Measurements from ENCODE around the gene GTF3C1.

The GTF3C1 gene

DNA sequence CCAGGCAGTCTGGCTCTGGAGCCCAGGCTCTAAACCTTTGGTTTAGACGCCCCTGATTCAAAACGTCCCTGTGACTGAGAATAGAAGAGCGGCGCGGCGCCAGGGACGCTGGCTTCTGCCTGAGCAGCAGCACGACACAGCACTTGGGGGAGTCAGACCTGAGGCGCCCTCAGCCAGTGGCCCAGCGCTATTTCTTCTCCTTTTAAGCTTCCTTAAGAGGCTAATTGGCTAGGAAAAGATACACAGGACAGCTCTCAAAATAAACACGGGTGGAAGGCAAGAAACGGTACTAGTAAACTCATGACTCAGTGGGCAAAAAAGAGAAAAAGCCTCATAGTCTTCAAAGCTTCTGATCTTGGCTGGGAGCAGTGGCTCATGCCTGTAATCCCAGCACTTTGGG is 34.9 kb downstream of the GTF3C1 start:
- DNase-seq: no peak

DNA sequence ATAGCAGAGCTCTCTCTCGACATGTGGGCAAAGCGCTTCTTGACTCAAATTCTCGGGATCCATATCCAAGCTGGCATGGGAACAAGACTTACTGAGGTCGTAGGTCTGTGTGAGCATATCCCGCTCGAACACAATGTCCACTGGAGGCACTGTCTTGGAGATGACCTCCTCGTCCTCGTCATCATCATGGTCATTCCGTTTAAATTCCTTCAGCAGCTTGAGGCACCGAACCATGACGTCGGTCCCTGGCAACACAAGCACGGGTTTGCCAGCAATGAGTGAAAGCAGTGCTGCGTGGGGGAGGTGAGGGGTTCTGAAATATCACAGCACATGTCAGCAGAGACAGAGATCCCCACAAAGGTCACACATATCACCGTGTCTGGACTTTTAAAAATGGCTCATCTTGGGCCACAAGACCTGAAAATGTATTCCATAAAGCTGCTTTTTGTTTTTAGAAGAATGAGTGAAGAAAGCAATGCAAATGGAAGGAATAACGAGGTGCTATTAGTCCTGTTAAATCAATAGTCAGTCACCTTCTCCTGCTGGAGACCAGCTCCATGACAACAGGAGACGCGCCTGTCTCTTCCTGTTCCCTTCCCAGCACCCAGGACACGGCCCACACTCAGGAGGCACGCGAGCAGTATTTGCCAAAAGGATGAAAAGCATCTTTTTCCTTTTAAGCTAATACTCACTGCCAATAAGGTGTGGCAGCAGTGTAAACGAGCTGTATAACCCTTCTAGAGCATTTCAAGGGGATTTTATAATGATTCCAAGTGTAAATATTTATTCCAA is 37.9 kb downstream of the GTF3C1 start:
- no peak for DNase-seq

GRCh38 chr16:27508476-27508875 is 41.2 kb downstream of the GTF3C1 start:
- no peak for DNase-seq

- no peak for DNase-seq
These were observed 42.9 kb downstream of the GTF3C1 start for GRCh38 chr16:27506771-27507170.

GRCh38 chr16:27505297-27506236 is 44.1 kb downstream of the GTF3C1 start:
- no peak for DNase-seq

GRCh38 chr16:27503662-27504061 is 46.1 kb downstream of the GTF3C1 start:
- DNase-seq: no peak

DNA sequence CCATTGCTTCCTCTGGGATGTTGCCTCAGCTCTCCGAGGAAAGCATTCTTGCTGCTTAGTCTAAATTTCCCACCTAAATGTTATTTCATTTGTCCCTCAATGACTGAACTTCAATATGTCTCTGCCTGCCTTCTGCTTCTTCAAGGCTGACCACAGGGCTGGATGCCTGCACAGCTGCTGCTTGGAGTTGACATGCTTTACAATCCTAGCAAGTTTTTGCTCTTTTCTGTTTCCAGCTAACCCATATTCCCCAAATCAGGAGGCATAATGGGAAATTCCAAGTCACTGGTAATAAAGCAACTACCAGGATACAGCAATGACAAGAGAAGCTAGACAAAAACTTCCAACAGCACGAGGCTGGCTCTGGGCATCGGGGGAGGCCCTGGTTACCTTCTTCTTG is 48.9 kb downstream of the GTF3C1 start:
- no peak for DNase-seq

- DNase-seq: no peak
These were observed 50.1 kb downstream of the GTF3C1 start for GRCh38 chr16:27499659-27500055.

DNA sequence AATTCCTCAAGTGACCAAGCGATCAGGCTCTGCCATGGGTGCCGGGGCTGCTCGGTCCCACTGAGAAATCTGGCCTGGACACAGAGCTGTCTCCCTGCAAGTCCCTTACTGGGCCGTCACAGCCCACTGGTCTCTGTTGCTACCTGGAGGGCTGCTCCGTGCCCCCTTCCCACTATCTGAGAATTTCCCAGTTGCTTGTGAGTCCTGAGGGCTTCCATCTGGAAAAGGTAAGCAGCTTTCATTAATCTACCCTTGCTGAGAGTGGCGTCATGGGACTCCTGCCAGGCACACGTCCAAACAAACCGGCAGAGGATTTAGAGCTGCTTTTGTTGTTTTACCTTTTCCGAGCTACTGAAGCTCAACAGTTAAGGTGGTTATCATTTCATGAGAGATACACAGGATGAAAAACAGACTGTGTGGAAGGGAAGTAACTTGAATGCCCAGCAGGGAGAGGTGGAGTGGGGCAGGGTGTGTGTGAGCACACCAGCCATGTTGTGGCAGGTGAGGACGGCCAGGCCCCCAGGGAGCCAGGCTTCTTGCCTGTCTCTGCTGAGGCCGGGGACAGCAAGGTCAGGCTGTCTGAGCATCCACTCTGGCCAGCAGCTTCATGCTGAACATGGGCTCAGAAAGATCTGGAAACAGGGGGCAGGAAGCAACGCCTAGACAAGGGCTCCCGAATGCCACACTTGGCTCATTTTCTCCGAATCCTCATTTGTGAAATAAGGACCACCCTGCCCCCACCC is 50.6 kb downstream of the GTF3C1 start:
- no peak for DNase-seq

DNA sequence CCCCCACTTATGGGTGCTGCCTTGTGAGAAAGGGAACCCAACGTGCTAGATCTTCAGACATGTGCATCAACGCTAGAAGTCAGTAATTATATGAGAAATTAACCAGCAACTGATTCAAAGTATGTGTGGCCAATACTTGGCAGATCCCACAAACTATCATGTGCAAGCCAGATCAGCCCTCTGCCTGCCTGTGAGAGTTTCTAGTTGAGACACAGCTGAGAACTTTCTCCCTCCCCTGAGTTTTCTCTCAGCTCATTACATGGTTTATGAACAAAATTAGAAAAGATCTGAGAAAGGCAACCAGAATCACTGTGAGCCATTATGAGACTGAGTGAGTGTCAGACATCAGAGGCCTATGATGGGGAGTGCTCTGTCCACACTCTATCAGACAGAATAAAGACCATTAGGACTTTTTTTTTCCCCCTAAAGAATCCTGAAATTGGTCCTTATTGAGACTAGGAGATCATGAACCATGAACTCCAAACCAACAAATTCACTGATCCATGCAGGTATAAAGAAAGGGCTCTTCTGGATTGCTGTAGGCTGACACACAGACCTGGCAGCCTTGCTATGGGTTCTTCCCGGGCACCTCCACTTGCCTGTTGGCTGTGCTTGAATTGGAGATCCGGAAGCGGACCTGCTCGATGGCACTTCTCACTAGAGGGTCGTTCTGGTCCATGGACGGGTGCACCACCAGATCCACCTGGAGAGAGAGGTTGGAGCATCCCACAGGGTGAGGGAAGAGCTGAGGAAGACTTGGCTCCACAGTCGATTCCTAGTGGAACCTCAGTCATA is 51.5 kb downstream of the GTF3C1 start:
- DNase-seq: no peak

DNA sequence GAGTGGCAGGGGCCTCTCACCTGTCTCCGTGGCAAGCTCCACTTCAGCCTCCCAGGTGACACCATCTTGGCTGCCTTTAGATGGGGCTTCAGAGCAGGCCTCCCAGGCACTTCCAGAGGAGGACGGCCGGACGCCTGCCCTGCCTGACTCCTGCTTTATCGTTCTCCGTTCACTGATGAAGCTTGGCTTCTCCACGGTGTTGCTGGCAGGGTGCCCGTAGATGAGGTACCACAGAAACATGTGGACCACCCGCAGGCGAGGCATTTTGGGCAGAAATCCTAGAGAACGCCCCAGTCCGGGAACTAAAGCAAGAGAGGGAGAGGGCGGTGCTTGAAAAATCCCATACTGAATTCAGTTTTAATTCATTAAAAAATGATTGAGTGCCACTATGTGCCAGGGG is 54.5 kb downstream of the GTF3C1 start:
- DNase-seq: no peak

GRCh38 chr16:27492588-27492979 is 57.1 kb downstream of the GTF3C1 start:
- no peak for DNase-seq

DNA sequence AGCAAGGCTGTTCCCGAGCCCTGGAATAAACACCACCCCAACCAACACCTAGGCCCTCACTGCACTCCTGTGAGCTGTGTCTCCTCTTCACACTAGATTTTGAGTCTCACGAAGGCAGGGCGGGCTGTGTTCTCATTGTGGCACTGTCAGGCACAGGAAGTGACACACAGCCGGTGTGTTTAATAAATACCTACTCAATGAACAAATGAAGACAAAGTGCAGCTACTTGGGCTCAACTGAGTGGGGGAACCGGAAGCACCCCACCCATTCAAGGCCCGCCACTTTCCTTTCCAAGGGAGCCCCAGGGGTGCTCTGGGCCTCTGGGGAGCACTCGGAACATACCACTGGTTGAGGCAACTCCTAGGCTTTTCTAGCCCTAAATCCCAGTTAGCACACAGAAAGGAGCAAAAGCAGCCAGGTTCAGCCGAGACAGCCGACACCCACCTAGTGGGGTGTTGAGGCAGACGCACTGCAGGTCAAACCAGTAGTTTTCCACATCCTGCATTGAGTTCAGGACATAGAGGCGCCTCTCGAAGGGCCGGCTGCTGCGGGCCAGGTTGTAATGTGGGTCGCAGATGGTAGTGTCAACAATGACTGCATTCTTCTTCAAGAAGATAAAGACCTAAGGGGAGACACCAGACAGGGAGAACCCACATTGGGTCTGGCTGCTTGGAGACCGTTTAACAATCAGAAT is 57.7 kb downstream of the GTF3C1 start:
- no peak for DNase-seq

DNA sequence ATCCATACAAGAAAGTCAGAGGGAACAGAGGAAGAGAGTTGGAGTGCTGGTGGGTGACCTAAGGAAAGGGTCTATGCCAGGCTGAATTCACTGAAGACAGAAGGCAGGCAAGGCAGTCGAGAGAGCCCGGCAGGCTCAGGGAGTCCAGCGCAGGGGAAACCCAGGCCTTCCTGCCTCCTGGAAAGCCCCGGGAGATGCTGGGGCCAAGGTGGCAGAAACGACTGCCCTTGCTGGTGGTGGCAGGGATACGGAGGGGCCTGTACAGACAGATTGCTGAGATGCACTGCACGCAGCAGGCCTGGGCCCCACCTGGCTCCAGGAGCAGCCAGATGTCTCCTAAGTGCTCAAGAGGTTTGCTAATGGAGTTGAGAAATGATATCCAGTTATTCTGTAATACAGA is 59.8 kb downstream of the GTF3C1 start:
- no peak for DNase-seq

DNA sequence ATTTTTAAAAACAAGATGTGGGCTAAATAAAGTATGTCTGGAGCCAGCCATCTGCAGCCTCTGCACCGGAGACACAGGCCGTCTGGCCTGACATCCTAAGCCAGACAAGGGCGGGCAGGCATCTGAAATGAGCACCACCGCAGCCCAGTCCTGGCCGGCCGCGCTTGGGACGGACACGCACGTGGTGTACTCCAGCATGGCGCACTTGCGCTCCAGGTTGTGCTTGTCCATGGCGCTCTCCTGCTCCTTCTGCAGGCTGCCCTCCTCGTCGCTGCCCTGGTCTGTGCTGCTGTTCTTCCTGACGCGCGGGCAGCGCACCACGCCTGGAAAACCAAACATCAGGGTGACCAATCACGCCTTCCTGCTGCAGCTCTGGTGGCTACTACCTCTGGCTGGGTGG is 60.3 kb downstream of the GTF3C1 start:
- no peak for DNase-seq

DNA sequence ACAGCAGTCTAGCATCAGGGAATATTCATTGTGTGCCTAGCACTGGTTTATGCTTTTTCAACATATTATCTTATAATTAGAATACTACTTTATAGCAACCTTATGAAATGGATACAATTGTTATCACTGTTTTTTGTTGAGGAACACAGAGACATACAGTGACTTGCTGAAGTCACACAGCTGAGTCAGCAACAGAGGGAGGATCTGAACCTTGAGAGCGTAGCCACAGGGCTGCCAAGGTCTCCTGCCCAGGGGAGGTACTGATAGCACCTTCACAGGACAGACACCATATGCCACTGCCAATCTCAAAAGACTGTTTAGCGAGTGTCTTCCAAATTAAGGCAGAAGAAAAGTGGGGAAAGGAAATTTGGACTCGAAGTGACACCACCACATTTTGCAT is 63.0 kb downstream of the GTF3C1 start:
- DNase-seq: no peak

DNA sequence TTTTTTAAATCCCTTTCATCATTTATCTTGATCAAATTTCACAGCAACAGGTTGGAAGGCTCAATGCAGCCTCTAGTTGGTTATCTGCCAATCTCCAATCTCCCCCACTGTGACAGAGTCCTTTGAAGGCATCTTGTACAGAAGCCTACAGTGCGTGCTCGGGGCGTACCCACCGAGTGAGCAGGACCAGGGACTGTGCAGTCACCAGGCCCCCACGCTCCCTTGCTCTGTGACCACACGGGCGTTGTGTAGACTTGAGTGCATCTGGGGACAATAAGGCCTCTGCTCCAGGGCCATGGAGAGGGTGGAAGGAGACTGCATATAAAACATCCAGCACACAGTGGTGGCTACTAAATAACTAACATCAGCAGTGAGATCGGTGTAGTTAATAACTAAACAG is 63.4 kb downstream of the GTF3C1 start:
- no peak for DNase-seq

DNA sequence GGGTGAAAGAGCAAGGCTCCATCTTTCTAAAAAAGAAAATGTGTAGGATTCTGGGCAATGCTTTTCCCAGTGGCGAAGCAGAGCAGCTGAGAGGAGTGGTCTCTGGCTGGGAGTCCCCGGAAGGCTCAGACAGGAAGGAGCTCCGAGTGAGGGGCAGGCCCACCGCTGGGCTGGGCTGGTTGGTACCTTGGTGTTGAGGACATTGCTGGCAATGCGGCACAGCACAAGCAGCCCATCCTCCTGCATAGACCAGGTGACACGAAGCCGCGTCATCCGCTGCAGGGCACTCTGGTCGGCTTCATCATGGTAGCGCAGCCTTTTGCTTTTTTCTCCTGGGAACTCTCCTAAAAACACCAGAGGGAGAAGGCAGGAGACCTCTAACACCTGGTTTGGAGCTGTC is 63.9 kb downstream of the GTF3C1 start:
- no peak for DNase-seq

- no peak for DNase-seq
These were observed 64.6 kb downstream of the GTF3C1 start for GRCh38 chr16:27485126-27485525.

- no peak for DNase-seq
These were observed 66.1 kb downstream of the GTF3C1 start for GRCh38 chr16:27483624-27484023.

DNA sequence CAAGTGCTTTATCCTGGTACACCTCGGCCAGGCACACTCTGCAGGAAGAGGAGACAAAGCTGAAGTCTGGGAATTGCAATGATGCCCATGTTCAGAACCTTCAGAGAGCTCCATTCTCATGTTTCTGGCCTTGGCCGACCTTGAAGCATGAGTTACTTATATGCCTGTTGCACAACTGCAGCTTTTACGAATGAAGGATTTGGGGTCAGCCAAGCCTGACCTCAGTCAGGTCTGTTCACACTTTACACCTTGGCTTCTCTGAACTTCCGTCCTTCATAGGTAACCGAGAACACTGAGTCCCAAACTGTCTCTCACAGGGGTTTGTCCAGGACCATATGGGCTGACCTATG is 66.7 kb downstream of the GTF3C1 start:
- no peak for DNase-seq

All from DMS79 (cell line).